Measurements from ENCODE around the gene TUBB4A. TPM values are rescaled to one million over a fixed set of nuclear protein-coding genes. Genes with fewer than 3 reads are reported as not detected.

Gene TUBB4A
- total and polyA plus RNA-seq, 2 experiments from 2014 or later = 4.4 to 7.3 TPM

- Histone ChIP-seq H3K9me3 (ENCODE audit: low read depth) (no peaks in the 10 kb centered on the region), H3K4me1 (ENCODE audit: insufficient read depth) (no peaks in the 10 kb centered on the region), H3K4me3 (no peak overlapping the region), H2AFZ (no peak overlapping the region), H3K4me2 (no peak overlapping the region), H3K36me3 (replicated peaks; ENCODE audit: insufficient read depth, low read depth) (no peaks in the 10 kb centered on the region), H3K79me2 (no peaks in the 10 kb centered on the region), H3K27ac (no peak overlapping the region), H3K9me2 (replicated peaks; ENCODE audit: insufficient read depth) (no peaks in the 10 kb centered on the region), H3K27me3 (no peaks in the 10 kb centered on the region), H4K20me1 (ENCODE audit: insufficient read depth, poor library complexity, severe bottlenecking) (no peaks in the 10 kb centered on the region)
- TF ChIP-seq EZH2phosphoT487 (IDR thresholded peaks at IDR 0.05; ENCODE audit: low read depth, severe bottlenecking, unreplicated experiment) = no peak
- TF ChIP-seq EZH2 (IDR thresholded peaks at IDR 0.05; ENCODE audit: borderline replicate concordance) = no peak
- TF ChIP-seq CTCF (IDR thresholded peaks at IDR 0.05; ENCODE audit: poor library complexity) = no peak
- WGBS (ENCODE audit: low lambda C conversion rate, missing lambda C conversion rate) = 84% methylated on average over 13 of the region's 13 CpGs
- no peak for DNase-seq (ENCODE audit: low spot score)
Measured at GRCh38 chr19:6540918-6541689, 39.0 kb upstream of the TUBB4A start.

GRCh38 chr19:6539514-6539913, 37.4 kb upstream of the TUBB4A start:
- Histone ChIP-seq H3K79me2 (no peaks in the 10 kb centered on the region), H3K9me2 (replicated peaks; ENCODE audit: insufficient read depth) (no peaks in the 10 kb centered on the region), H3K36me3 (replicated peaks; ENCODE audit: insufficient read depth, low read depth) (no peaks in the 10 kb centered on the region), H4K20me1 (ENCODE audit: insufficient read depth, poor library complexity, severe bottlenecking) (no peaks in the 10 kb centered on the region), H3K9me3 (ENCODE audit: low read depth) (no peaks in the 10 kb centered on the region), H3K4me2 (no peak overlapping the region), H2AFZ (no peak overlapping the region), H3K27me3 (peaks cover 7% of the 10 kb centered on the region), H3K4me3 (no peak overlapping the region), H3K27ac (no peak overlapping the region), H3K4me1 (ENCODE audit: insufficient read depth) (no peaks in the 10 kb centered on the region)
- TF ChIP-seq EZH2phosphoT487 (IDR thresholded peaks at IDR 0.05; ENCODE audit: low read depth, severe bottlenecking, unreplicated experiment) (no peak), CTCF (IDR thresholded peaks at IDR 0.05; ENCODE audit: poor library complexity) (no peak), EZH2 (IDR thresholded peaks at IDR 0.05; ENCODE audit: borderline replicate concordance) (no peak)
- no peak for DNase-seq (ENCODE audit: low spot score)
- 85% methylated on average over 6 of the region's 6 CpGs for WGBS (ENCODE audit: low lambda C conversion rate, missing lambda C conversion rate)

- H2AFZ ChIP-seq = no peak overlapping the region
- no peak overlapping the region for H3K27ac ChIP-seq
- no peak overlapping the region for H3K4me2 ChIP-seq
- H3K4me3 ChIP-seq = no peak overlapping the region
- H3K9me3 ChIP-seq (ENCODE audit: low read depth) = no peaks in the 10 kb centered on the region
- no peaks in the 10 kb centered on the region for H3K79me2 ChIP-seq
- H4K20me1 ChIP-seq (ENCODE audit: insufficient read depth, poor library complexity, severe bottlenecking) = no peaks in the 10 kb centered on the region
- H3K27me3 ChIP-seq = peaks cover 28% of the 10 kb centered on the region
- H3K9me2 ChIP-seq (replicated peaks; ENCODE audit: insufficient read depth) = no peaks in the 10 kb centered on the region
- no peak for DNase-seq (ENCODE audit: low spot score)
- no peaks in the 10 kb centered on the region for H3K36me3 ChIP-seq (replicated peaks; ENCODE audit: insufficient read depth, low read depth)
- WGBS (ENCODE audit: low lambda C conversion rate, missing lambda C conversion rate) = 90% methylated on average over 10 of the region's 10 CpGs
- H3K4me1 ChIP-seq (ENCODE audit: insufficient read depth) = peaks cover 6% of the 10 kb centered on the region
- TF ChIP-seq EZH2 (IDR thresholded peaks at IDR 0.05; ENCODE audit: borderline replicate concordance) = no peak
- TF ChIP-seq EZH2phosphoT487 (IDR thresholded peaks at IDR 0.05; ENCODE audit: low read depth, severe bottlenecking, unreplicated experiment) = no peak
- TF ChIP-seq CTCF (IDR thresholded peaks at IDR 0.05; ENCODE audit: poor library complexity) = no peak
Measured at GRCh38 chr19:6535558-6536137, 33.5 kb upstream of the TUBB4A start.
